PC-9 (cell line): ENCODE measurements around the gene USP36. TPM values are rescaled to one million over a fixed set of nuclear protein-coding genes. Genes with fewer than 3 reads are reported as not detected.

ENCODE experiments used
- BruUV-seq: library from RNA; stranded (reverse); fragments of 400-500 nt; replicated peaks from 2 replicates; lab custom pipeline; 2021; lab: Mats Ljungman, UMichigan
- CTCF ChIA-PET: fragments of 300-600 bp; sonication (Branson Sonifier 250); formaldehyde crosslinking; loops from one replicate; lab custom pipeline; 2022; ENCODE audit warnings: antibody characterized with exemption; lab: Charles Lee
- POLR2A ChIA-PET: fragments of 300-600 bp; sonication (Branson Sonifier 250); formaldehyde crosslinking; loops from one replicate; lab custom pipeline; 2022; ENCODE audit warnings: antibody characterized with exemption; ENCODE audit not compliant: unreplicated experiment; lab: Charles Lee
- DNase-seq, 2 experiments: peaks; one replicate each; pipeline versions ENCODE4 v3.0.0 to v3.0.0-alpha.2; 2015 to 2022; ENCODE audit warnings: mixed read lengths in 1 of 2
- H2AFZ ChIP-seq: fragments of 200-600 bp; sonication (generic); 2 replicates; pipeline ENCODE4 v1.8.1; 2017; ENCODE audit warnings: antibody characterized with exemption
- H3F3A ChIP-seq: fragments of 200-600 bp; sonication (generic); 2 replicates; pipeline ENCODE4 v1.8.1; 2017; ENCODE audit warnings: antibody characterized with exemption, mild to moderate bottlenecking, low read depth; ENCODE audit not compliant: insufficient read depth
- H3K27ac ChIP-seq: fragments of 200-600 bp; sonication (generic); 2 replicates; pipeline ENCODE4 v1.6.1; 2016; ENCODE audit warnings: mixed run types
- H3K27me3 ChIP-seq: fragments of 200-600 bp; sonication (generic); 2 replicates; pipeline ENCODE4 v1.6.1; 2016; ENCODE audit warnings: low read depth, mixed run types; ENCODE audit not compliant: insufficient read depth
- H3K36me3 ChIP-seq: fragments of 200-600 bp; sonication (generic); 2 replicates; pipeline ENCODE4 v1.6.1; 2016; ENCODE audit warnings: low read depth, mixed run types
- H3K4me1 ChIP-seq: fragments of 200-600 bp; sonication (generic); replicated peaks from 2 replicates; pipeline ENCODE4 v1.6.1; 2016; ENCODE audit warnings: mixed run types; ENCODE audit not compliant: insufficient read depth
- H3K4me2 ChIP-seq: fragments of 200-600 bp; sonication (generic); 2 replicates; pipeline ENCODE4 v1.6.1; 2017; ENCODE audit warnings: mixed run types
- H3K4me3 ChIP-seq: fragments of 200-600 bp; sonication (generic); 2 replicates; pipeline ENCODE4 v1.6.1; 2016; ENCODE audit warnings: mixed run types
- H3K79me2 ChIP-seq: fragments of 200-600 bp; sonication (generic); 2 replicates; pipeline ENCODE4 v1.6.1; 2017; ENCODE audit warnings: low read depth, mixed run types
- H3K9me2 ChIP-seq: fragments of 200-600 bp; sonication (generic); 2 replicates; pipeline ENCODE4 v1.8.1; 2017; ENCODE audit warnings: mild to moderate bottlenecking; ENCODE audit not compliant: insufficient read depth
- H3K9me3 ChIP-seq: fragments of 200-600 bp; sonication (generic); 2 replicates; pipeline ENCODE4 v1.8.1; 2016; ENCODE audit warnings: low read depth; ENCODE audit not compliant: insufficient read depth
- H4K20me1 ChIP-seq: fragments of 200-600 bp; sonication (generic); 2 replicates; pipeline ENCODE4 v1.8.1; 2017; ENCODE audit not compliant: insufficient read depth
- CTCF ChIP-seq: fragments of 200-600 bp; sonication (generic); conservative IDR thresholded peaks from 2 replicates; pipeline ENCODE4 v1.6.1; 2017; ENCODE audit warnings: mixed run types, antibody characterized with exemption, mild to moderate bottlenecking, moderate library complexity
- EZH2 ChIP-seq: fragments of 200-600 bp; sonication (generic); IDR thresholded peaks from 2 replicates; pipeline ENCODE4 v1.8.0; 2017; ENCODE audit warnings: antibody characterized with exemption, low read depth
- intact Hi-C: fragments of 100-400 bp; cut with micrococcal nuclease; formaldehyde crosslinking; loops from one replicate; pipeline ENCODE4 v1.10.0; 2022; ENCODE audit not compliant: unreplicated experiment
- total RNA-seq: library from RNA; stranded (reverse); gene quantifications from 2 replicates; pipeline ENCODE4 v1.2.3, GENCODE V29; 2021

Gene USP36
- total RNA-seq, 1 experiment from 2014 or later = 46.2 TPM

- H3K4me2 ChIP-seq = no peak overlapping the region
- no peaks in the 10 kb centered on the region for H3K9me3 ChIP-seq
- no peaks in the 10 kb centered on the region; the same call in 1 of the 2 replicates for H4K20me1 ChIP-seq
- H3K27ac ChIP-seq = no peak overlapping the region
- POLR2A ChIA-PET = no interaction called here
- intact Hi-C loops = no loop called here
- no peaks in the 10 kb centered on the region for H3K79me2 ChIP-seq
- H3K9me2 ChIP-seq = no peaks in the 10 kb centered on the region
- DNase-seq = no peak
- peaks cover 5% of the 10 kb centered on the region; the same call in 1 of the 2 replicates for H3K36me3 ChIP-seq
- H3K4me3 ChIP-seq = no peak overlapping the region
- no peaks in the 10 kb centered on the region for H3K27me3 ChIP-seq
- TF ChIP-seq EZH2 (no peak), CTCF (no peak)
- CTCF ChIA-PET = no interaction called here
- BruUV-seq = no TSS peak
- H3K4me1 ChIP-seq = no peaks in the 10 kb centered on the region
- H2AFZ ChIP-seq = no peak overlapping the region
- H3F3A ChIP-seq = no peaks in the 10 kb centered on the region
Observed at GRCh38 chr17:78820841-78821240, 19.8 kb downstream of the USP36 start.

DNA sequence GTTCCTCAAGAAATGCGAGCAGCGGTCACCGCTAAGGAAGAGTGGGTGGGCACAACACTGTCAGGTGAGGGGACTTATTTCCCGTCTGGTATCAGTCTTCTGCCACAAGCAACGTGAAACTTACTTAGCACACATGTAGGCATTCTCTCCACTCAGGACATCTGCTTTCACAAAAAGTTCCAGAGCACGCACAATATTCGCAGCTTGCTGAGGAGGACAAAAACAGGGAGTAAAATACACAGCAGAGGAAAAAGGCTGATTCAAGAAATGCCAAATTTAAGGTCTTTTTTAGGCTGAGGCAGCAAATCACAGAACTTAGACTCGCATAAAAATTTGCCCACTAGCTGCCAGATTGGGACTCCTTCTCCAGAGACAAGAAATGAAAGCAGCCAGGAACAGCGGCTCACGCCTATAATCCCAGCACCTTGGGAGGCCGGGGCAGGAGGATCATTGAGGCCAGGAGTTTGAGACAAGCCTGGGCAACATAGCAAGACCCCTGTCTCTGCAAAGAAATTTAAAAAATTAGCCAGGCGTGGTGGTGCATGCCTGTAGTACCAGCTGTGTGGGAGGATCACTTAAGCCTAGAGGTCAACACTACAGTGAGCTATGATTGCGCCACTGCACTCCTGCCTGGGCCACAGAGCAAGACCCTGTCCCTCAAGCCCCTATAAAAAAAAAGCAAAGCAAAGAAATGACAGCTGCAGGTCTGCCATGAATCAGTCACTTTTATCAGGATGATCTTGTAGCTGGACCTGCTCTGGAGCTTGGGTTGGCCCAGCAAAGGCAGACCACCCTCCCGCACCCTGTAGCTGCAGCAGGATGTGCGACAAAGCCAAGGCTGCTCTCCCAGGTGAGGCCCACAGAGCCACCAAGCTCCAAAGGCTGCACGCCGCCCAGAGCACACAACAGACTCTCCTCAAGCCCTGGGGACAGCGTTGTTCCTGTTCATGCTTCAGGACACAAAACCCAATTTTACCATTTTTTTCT is 20.5 kb downstream of the USP36 start:
- Histone ChIP-seq H4K20me1 (no peaks in the 10 kb centered on the region; the same call in 1 of the 2 replicates), H3K4me2 (no peak overlapping the region), H3K79me2 (no peaks in the 10 kb centered on the region), H3K4me3 (no peak overlapping the region), H3K9me3 (no peaks in the 10 kb centered on the region), H3K36me3 (peaks cover 12% of the 10 kb centered on the region; the same call in 1 of the 2 replicates), H3K4me1 (no peaks in the 10 kb centered on the region), H3K27ac (no peak overlapping the region), H3K27me3 (no peaks in the 10 kb centered on the region), H3K9me2 (no peaks in the 10 kb centered on the region), H3F3A (no peaks in the 10 kb centered on the region), H2AFZ (no peak overlapping the region)
- CTCF ChIA-PET = no interaction called here
- TF ChIP-seq CTCF = no peak
- TF ChIP-seq EZH2 = no peak
- no TSS peak for BruUV-seq
- no peak for DNase-seq
- intact Hi-C loops = no loop called here
- POLR2A ChIA-PET = no interaction called here

DNA sequence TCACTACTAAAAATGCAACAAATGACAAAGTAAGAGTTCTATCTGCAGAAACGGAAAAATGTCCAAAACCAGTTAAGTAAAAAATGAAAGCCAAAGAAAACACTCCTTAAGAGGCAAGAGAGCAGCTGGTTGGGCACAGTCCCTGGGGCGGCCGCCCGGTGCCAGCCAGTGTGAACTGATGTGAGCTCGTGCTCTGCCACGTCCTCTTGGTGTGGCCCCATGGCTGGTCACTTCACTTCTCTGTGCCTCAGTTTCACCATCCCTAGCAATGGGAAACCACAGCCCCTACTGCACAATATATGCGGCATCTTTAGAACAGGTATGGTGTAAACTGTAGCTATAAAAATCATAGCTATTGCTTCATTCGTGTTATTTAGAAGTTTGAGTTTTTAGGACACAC is 21.2 kb downstream of the USP36 start:
- BruUV-seq = no TSS peak
- H3K4me2 ChIP-seq = no peak overlapping the region
- H3K27ac ChIP-seq = no peak overlapping the region
- peaks cover 13% of the 10 kb centered on the region; the same call in 1 of the 2 replicates for H3K36me3 ChIP-seq
- intact Hi-C loops = no loop called here
- H3K9me3 ChIP-seq = no peaks in the 10 kb centered on the region
- H3K9me2 ChIP-seq = no peaks in the 10 kb centered on the region
- ChIA-PET POLR2A (no interaction called here), CTCF (interaction anchor here (0.6 kb wide), 1 partner anchor 47 kb away, joined by 3 read pairs; no protein-coding TSS in a partner anchor)
- no peaks in the 10 kb centered on the region for H3F3A ChIP-seq
- DNase-seq = no peak
- H3K4me1 ChIP-seq = no peaks in the 10 kb centered on the region
- no peak overlapping the region for H3K4me3 ChIP-seq
- no peak for TF ChIP-seq EZH2
- no peak for TF ChIP-seq CTCF
- no peaks in the 10 kb centered on the region for H3K27me3 ChIP-seq
- H3K79me2 ChIP-seq = no peaks in the 10 kb centered on the region
- H4K20me1 ChIP-seq = no peaks in the 10 kb centered on the region; the same call in 1 of the 2 replicates
- no peak overlapping the region for H2AFZ ChIP-seq
